Subcutaneous adipose tissue (tissue), 4 donors: ENCODE data around the gene MTMR1. TPM values are rescaled to one million over a fixed set of nuclear protein-coding genes. Genes with fewer than 3 reads are reported as not detected.

Experiments used
- CTCF ChIP-seq: fragments of 450-650 bp; IDR thresholded peaks from one replicate; pipeline ENCODE4 v1.5.1; 2016; ENCODE audit warnings: low read depth, mild to moderate bottlenecking, control low read depth, antibody characterized with exemption, moderate library complexity
- total RNA-seq, 4 donors: library from RNA; depleted of rRNA; stranded (reverse); fragments of >200 nt; gene quantifications; one replicate each; pipeline ENCODE4 v1.1.0, GENCODE V29; 2016

Gene MTMR1
- total RNA-seq, 4 donors from 2014 or later = 13.4 to 16.8 (median 15.0) TPM

DNA sequence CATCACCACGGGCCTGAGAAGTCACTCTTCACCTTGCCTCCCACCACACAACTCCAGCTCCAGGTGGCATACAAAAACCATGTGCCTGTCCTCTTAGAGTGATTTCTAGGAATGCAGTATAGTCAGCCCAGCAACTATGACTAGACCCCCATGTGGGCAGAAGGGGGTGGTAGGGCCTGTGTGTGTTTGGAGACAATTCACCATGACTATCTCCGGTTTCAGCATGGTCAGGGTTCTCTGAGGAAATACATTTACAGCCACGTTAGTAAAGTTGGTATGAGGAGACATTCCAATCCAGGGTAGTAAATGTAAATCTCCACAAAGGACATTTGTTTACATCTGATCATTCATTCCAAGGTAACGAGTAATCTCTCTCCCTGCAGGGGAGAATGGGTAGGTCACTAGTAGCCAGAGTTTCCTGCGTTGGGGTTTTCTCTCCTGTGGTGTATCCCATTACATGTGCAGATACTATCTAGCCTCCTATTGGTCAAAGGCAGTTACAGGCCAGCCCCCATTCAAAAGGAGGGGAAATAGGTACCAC lies 4.2 kb upstream of the MTMR1 start:
- no peak for TF ChIP-seq CTCF

DNA sequence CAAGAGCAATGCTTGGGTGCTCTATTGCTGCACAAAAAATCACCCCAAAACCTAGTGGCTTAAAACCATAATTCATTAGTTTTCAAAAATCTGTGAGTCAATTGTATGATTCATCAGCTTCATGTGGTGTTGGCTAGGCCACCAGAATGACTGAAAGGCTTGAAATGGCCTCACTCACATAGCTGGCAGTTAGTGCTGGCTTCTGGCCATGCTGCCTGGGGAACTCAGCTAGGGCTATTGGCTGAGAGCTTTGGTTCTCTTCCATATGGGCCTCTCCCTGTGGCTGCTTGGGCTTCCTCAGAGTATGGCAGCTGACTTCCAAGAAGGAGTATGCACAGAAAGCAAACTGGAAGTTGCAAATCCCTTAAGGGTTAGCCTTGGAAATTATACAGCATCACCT lies 3.1 kb upstream of the MTMR1 start:
- TF ChIP-seq CTCF = no peak

DNA sequence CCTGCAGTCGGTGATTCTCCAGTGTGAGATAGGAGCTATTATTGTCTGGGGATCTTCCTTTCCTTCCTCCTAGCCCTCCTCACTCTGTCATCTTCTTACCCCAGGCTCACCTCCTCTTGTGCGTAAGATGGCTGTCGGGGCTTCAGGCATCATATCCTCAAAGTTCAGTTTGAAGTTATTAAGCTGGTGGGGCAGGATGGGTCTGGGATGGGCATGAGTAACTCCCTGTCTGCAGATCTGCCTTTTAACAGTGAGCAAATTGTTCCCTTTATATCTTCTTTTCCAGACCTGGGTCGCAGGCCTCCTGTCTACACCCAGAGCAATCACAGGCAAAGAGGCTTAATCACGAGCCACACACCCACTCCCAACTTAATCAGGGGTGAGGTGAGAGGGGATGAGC lies 900 bp upstream of the MTMR1 start:
- no peak for TF ChIP-seq CTCF

- TF ChIP-seq CTCF = no peak
These were observed 754 bp downstream of the MTMR1 start for GRCh38 chrX:150693725-150694574.

- TF ChIP-seq CTCF = no peak
These were observed 1.7 kb downstream of the MTMR1 start for GRCh38 chrX:150694738-150695410.

DNA sequence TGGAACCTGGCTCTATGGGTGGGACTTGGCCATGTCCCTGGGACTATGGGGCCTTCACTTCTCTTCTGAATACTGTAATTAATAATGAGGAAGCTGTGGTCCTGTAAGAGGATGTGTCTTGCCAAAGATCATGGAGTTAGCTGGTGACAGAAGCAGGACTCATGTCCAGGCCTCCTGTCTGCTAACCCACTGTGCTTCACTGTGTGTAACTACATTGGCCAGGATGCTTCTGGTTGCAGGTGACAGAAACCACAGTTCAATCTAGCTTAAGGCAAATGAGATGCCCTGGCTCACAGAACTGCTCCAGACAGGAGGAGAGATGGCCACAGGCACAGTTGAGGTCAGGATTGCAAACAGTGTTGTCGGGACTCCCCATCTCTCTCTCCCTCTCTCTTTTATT lies 3.1 kb downstream of the MTMR1 start:
- TF ChIP-seq CTCF = no peak

DNA sequence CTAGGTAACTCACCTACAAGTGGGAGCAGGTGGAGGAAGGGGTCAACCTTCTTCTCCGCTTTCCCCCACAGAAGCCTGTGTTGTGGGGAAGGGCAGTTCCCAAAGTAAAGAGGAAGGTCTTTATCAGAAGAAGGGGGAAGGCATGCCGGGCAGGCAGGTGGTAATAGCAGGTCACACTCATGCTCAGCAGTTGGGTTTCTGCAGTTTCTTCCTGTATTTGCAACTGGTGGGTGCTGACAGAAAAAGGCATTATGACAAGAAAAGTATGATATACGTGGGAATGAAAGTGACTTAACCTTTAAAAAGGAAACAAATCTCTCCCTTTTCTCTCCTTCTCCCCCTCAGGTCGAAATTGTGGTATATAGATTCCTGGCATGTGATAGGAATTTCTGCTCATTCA lies 3.7 kb downstream of the MTMR1 start:
- no peak for TF ChIP-seq CTCF
